Inflammatory macrophage treated with lipopolysaccharide for 1 hour (primary cell): ENCODE data around the gene TP73.
A peak's percentile ranks its signal among the peaks of the same experiment; 100 is the strongest.
"Not testable (repeated sequence)": the region's sequence is repeated elsewhere in the genome, so short reads cannot be mapped to it uniquely, and the experiment has no call there.

ENCODE experiments used
- DNase-seq, 2 donors: peaks; one replicate each; pipeline ENCODE4 v3.0.0-alpha.2; 2020 to 2022

TP73 gene

DNA sequence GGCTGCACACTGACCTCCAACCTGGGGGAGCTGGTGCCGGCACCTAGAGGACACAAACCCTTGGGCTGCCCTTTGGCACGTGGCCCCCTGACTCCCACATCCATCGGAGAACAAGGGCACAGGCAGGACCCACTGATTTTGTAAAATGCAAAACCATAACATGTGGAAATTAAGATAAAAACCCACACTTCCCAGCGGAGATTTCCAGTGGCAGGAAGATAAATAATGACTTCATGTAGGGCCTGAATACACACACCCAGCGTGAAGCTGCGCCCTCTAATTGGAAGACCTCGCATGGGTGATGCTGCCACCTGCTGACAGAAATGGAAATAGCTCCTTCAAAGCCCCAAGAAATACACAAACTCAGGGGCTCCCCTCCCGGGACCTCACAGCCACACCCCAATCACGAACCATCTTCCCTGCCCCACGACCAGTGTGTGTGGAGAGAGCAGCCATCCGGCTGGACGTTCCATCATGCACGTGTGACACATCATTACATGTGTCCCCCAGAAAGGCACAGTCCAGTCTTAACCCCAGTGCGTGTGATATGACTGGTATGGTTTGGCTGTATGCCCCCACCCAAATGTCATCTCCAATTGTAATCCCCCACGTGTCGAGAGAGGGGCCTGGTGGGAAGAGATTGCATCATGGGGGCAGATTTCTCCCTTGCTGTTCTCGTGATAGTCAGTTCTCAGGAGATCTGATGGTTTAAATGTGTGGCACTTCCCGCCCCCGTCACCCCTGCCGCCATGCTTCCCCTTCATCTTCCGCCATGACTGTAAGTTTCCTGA is 33.2 kb upstream of the TP73 start:
- peak; percentile 61 to 94 for DNase-seq

DNA sequence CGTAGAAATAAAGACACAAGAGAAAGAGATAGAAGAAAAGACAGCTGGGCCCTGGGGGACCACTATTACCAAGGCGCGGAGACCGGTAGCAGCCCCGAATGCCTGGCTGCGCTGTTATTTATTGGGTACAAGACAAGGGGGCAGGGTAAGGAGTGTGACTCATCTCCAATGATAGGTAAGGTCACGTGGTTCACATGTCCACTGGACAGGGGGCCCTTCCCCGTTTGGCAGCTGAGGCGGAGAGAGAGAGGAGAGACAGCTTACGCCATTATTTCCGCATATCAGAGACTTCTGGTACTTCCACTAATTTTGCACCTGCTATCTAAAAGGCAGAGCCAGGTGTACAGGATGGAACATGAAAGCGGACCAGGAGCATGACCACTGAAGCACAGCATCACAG is 31.6 kb upstream of the TP73 start:
- no peak for DNase-seq

- DNase-seq = not testable (repeated sequence)
Observed at GRCh38 chr1:3621151-3621671, 31.1 kb upstream of the TP73 start.

DNA sequence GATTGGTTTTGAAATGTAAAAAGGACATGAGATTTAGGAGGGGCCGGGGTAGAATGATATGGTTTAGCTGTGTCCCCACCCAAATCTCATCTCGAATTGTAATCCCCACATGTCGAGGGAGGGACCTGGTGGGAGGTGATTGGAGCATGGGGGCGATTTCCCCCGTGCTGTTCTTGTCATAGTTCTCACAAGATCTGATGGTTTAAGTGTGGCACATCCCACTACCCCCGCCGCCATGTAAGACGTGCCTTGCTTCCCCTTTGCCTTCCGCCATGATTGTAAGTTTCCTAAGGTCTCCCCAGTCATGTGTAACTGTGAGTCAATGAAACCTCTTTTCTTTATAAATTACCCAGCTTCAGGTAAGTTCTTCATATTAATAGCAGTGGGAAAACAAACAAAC is 30.2 kb upstream of the TP73 start:
- DNase-seq = not testable (repeated sequence)

DNA sequence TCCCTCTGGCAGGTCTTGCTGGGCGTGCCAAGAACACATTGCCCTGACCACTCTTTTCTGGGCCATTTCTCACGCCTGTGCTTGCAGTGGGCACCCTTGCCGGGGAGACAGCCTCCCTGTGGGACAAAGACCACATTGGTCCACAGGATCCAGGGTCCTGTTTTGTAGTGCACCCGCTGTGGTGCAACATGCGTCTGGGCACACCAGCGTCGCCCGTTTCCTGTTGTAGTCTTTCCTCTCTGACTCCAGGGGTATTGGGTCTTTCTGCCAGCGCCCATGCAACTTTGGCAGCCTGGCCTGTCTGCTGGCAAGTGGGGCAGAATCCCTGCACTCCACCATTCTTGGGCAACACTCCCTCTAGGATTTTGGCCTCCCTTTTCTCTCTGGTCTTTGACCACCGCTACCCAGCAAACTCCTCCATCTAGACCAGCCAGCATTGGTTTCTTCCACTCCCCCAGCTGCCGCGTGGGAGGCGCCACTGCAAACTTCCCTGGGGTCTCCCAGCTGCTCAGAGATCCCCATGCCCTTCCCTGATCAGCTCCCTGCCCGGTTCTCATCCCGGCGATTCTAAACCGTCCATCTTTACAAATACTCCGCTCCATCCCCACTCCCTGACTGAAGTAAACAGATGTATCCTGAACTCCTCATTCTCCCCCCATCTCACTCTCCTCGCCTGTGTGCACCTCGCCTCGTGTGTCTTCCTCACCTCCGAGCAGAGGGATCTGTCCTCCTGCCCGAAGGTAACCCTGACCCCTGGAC is 28.7 kb upstream of the TP73 start:
- no peak for DNase-seq

GRCh38 chr1:3624200-3625136 is 27.8 kb upstream of the TP73 start, which contains the start of gene TPRG1L:
TPRG1L (plus strand) TSS chr1:3625015; CDS start chr1:3625073, 58 bp downstream.
- DNase-seq = peak; percentile 95 to 98

- no peak for DNase-seq
Observed at GRCh38 chr1:3625151-3625907, 27.0 kb upstream of the TP73 start.

DNA sequence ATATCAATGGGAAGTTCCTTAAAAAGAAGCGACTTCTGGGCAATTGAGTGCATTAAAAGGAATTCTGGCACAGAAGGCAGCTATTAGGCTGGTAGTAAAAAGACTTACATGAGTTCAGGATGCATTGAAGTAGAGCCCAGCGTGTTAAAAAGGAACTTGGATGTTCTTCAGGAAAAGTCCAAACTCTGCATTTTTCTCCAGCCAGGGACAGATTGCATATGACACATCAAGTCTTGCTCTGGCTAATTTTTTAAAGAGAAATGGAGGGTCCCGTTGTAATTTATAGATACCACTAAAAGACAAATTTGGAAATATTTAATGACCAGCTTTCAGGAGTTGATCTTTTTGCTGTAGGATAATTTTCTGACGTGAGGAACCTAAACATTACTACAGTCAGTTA is 26.3 kb upstream of the TP73 start:
- peak in 1 of 2 donors; percentile 13 for DNase-seq

GRCh38 chr1:3627515-3628253 is 24.6 kb upstream of the TP73 start:
- DNase-seq = no peak

DNA sequence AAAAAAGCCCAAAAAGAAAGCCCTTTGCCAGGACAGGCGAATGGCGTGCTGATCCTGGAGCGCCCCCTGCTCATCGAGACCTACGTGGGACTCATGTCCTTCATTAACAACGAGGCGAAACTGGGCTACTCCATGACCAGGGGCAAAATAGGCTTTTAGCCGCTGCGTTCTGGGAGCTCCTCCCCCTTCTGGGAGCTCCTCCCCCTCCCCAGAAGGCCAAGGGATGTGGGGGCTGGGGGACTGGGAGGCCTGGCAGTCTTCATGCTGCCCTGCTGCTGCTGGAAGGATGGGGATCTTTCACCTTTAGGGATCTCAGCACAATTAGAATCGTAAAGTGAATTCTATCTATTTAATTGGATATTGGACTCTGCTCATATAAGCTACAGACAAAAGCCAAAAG is 23.9 kb upstream of the TP73 start:
- no peak for DNase-seq

DNA sequence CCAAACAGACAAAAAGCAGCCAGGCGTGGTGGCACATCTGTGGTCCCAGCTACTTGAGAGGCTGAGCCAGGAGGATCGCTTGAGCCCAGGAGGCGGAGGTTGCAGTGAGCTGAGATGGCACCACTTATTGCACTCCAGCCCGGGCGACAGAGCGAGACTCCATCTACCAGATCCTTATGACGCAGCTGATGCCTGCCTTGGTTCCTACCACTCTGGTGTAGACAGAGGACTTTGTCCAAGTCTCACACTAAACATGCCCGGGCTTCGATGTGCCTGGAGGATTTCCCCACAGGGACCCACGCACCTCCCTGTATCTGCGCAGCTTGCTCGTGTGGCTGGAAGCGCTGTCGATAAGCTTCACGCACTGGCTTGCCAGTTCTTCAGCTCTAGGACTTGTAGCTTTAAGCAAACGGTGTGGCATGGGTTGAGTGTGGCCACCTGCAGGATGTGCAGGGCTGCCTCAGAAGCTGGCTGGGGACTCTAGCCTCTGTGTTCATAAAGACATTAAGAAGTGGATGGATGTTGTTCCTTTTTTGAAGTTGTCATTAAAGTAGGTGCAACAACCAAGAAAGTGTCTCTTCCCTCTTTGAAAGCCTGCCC is 22.7 kb upstream of the TP73 start:
- DNase-seq = no peak

DNA sequence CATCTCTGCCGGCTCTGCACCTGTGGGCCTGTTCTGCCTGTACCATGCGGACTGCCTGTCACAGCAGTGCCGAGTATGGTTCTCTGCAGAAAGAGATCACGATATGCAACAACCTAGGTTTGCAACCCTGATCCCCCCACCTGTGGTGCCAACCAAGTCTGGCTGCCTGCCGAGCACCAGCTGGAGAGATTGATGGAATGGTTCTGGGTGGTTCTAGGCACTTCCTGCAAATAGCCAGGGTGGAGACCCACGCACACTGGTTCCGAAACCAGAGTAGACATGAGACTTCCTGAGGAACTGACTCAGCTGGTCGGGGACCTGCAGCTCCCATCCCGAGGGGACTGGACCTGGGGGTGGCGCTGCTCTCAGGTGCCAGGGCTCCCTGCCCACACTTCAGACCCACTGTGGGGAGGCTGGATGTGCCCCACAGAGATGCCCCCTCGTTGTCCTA is 22.1 kb upstream of the TP73 start:
- DNase-seq = no peak

- DNase-seq = no peak
Observed at GRCh38 chr1:3630914-3631313, 21.4 kb upstream of the TP73 start.

DNA sequence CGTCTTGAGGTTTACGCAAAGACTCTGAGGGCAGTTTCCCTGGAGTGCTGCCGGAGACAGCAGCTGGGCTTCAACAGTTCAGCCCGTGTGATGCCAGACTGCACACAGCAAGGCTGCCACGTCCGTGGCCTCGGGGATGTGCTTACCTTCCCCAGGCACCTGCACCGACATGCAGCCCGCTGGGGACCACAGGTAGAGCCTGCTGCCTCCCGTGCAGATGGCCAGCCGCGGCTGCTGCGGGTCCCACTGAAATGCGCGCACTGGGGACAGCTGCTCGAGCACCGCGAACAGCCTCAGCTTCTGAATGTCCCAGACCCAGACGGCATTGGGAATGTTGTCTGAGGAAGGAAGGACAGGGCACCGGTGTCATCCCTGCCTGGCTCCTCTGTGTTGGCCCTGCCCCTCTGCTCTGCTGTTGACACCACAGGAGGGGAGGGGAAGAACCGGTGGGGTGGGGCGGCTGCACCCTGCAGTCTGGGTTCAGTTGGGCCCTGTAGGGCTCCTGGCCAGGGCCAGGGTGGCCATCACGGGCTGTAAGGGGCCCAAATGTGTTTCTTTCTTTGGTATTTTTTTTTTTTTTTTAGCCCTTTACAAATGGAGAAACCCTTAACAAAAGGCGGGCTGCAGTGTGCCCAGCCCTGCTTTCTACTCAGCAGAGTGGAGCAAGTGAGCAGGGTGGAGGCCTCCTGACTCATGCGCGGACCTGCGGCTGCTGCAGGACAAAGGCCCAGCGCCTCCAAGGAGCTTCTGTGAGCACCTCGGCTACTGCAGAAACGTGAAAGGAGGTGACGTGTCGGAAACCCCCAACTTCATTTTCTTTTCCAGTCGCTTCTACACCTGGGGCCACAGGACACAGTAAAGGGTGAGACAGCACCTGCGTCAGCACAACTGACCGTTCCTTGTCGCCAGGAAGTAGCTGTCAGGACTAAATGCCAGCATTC is 20.7 kb upstream of the TP73 start:
- DNase-seq = no peak

DNA sequence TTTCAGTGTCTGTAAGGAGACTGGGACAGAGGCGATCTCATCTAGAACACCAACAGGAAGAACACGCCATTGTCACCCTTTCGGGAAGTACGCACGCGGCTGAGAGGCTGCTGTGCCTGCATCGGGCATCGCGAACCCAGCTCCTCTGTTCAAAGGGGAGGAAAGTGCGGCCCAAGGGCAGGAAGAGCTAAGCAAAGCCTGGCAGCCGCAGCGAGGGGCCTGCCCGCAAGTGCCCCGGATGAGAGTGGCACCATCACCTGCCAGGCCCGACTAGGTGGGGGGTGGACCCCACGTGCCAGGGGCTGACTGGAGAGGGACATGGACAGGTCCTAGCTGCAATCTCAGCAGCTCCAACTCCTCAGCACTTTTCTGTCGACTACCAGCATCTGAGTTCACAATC is 20.0 kb upstream of the TP73 start:
- DNase-seq = no peak

DNA sequence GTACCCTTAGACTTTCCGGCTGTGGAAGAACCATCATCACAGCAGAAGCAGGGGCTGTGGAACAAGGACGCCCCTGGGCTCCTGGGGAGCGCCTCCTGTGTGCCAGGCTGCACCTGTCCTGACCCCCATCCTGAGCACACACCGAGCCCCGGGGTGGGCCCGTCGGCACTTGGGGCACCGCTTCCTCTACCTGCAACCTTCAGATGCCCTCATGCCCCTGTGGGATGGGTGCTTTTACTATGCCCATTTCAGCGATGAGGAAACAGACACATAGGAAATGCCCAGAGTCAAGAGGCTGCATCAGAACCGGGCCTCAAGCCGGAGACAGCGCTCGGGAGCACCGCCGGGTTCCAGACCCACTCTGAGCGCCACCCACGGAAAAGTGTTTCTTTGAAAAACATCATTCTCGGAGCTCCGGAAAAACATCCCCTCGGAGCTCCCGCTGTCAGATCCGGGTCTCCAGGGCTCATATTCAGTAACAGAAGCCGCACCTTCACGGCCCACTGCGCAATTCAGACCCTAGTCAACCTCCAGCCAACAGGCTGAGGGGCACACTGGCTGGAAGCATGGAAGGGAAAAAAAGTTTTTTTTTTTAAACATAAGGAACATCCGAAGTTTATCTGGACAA is 19.5 kb upstream of the TP73 start:
- DNase-seq = no peak

- DNase-seq = no peak
Observed at GRCh38 chr1:3633344-3634058, 18.8 kb upstream of the TP73 start.

GRCh38 chr1:3634059-3634800 is 18.1 kb upstream of the TP73 start:
- no peak for DNase-seq
